ENCODE measurements around the gene CC2D1A. TPM values are rescaled to one million over a fixed set of nuclear protein-coding genes. Genes with fewer than 3 reads are reported as not detected.

CC2D1A gene
- 10 to 100 TPM; 39.4 to 44.7 TPM for total RNA-seq

GRCh38 chr19:13905634-13906520 lies at the start of gene CC2D1A, which contains the start of gene BRME1:
Gene CC2D1A (plus strand): TSS chr19:13906201. CDS start chr19:13906442, 241 bp downstream.
Gene BRME1 (minus strand): TSS chr19:13906117. CDS start chr19:13904892, 1,225 bp downstream.
- peak; percentile 99 for ATAC-seq (replicated peaks in 1 of 2)
- peaks cover 0 to 2% of the 10 kb centered on the region in 2 donors for H3K36me3 Mint-ChIP-seq (ENCODE audit: insufficient read depth in 2 of 2)
- H3K9me3 Mint-ChIP-seq: no peaks in the 10 kb centered on the region
- no peaks in the 10 kb centered on the region for H3K27me3 Mint-ChIP-seq (ENCODE audit: low read depth)
- peak; percentile 97 for DNase-seq
- H3K4me1 Mint-ChIP-seq (ENCODE audit: low read depth): peaks cover 31% of the 10 kb centered on the region
- H3K4me3 Mint-ChIP-seq: peak within 1 kb of the TSS; percentile 90 to 93
- H3K27ac Mint-ChIP-seq: peak within 1 kb of the TSS; percentile 80

DNA sequence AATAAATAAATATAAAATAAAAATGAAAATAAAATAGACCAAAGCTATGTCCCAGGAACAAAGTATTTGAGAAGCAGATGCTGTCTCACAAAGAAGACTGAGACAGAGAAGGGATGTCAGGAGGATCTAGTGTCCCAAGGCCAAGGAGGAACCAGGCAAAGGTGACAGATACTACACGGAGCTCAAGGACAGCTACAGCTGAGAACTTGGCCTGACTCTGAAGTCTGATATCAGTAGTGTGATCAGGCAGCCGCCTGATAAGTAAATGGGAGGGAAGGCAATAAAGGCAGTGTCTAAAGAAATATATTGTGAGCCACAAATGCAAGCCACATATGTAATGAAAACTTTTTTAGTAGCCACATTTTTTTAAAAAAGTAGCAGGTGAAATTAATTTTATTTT lies 49.5 kb upstream of the CC2D1A start:
- no peaks in the 10 kb centered on the region for H3K36me3 Mint-ChIP-seq (ENCODE audit: insufficient read depth in 2 of 2)
- no peak for DNase-seq
- no peak overlapping the region for H3K27ac Mint-ChIP-seq
- H3K27me3 Mint-ChIP-seq (ENCODE audit: low read depth): no peaks in the 10 kb centered on the region
- H3K9me3 Mint-ChIP-seq: no peaks in the 10 kb centered on the region
- no peak overlapping the region for H3K4me3 Mint-ChIP-seq
- H3K4me1 Mint-ChIP-seq (ENCODE audit: low read depth): peaks cover 24% of the 10 kb centered on the region
- ATAC-seq (replicated peaks in 1 of 2): no peak

GRCh38 chr19:13859361-13859880 lies 46.6 kb upstream of the CC2D1A start:
- H3K9me3 Mint-ChIP-seq: no peaks in the 10 kb centered on the region
- peaks cover 1 to 2% of the 10 kb centered on the region in 2 donors for H3K36me3 Mint-ChIP-seq (ENCODE audit: insufficient read depth in 2 of 2)
- no peak for ATAC-seq (replicated peaks in 1 of 2)
- H3K4me1 Mint-ChIP-seq (ENCODE audit: low read depth): peaks cover 52% of the 10 kb centered on the region
- DNase-seq: no peak
- peak overlapping the region in 1 of 2 donors; percentile 20 for H3K4me3 Mint-ChIP-seq
- H3K27ac Mint-ChIP-seq: no peak overlapping the region
- H3K27me3 Mint-ChIP-seq (ENCODE audit: low read depth): peaks cover 11% of the 10 kb centered on the region

DNA sequence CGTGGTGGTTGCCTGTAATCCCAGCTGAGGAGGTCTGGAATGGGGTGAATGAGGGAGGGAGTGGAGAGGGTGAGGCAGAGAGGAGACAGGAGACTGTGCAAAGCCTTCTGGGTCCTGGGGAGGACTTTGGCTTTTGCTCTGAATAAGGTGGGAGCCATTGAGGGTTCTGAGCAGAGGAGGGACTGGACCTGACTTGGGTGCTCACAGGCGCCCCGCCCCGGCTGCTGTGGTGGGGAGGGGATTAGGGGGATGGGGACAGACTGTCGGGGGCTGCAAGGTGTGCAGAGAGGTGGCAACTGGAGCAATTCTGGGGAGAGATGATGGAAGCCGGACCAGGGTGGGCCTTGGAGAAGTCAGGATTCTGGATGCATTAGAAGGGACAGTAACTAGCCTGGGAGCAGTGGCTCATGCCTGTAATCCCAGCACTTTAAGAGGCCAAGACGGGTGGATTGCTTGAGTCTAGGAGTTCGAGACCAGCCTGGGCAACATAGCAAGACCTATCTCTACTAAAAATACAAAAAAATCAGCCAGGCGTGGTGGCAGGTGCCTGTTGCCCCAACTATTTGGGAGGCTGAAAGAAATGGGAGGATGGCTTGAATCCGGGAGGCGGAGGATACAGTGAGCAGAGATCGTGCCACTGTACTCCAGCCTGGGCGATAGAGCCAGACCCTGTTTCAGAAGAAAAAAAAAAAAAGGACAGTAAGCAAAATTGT lies 45.2 kb upstream of the CC2D1A start:
- peaks cover 3% of the 10 kb centered on the region in 2 donors for H3K36me3 Mint-ChIP-seq (ENCODE audit: insufficient read depth in 2 of 2)
- H3K27ac Mint-ChIP-seq: peak overlapping the region; percentile 79
- H3K9me3 Mint-ChIP-seq: no peaks in the 10 kb centered on the region

GRCh38 chr19:13861392-13861713 lies 44.6 kb upstream of the CC2D1A start:
- DNase-seq (peak in 1 of 2 donors; percentile 43), ATAC-seq (replicated peaks in 1 of 2) (peak; percentile 35 to 39)
- peaks cover 4 to 5% of the 10 kb centered on the region in 2 donors for H3K36me3 Mint-ChIP-seq (ENCODE audit: insufficient read depth in 2 of 2)
- no peaks in the 10 kb centered on the region for H3K9me3 Mint-ChIP-seq
- H3K27me3 Mint-ChIP-seq (ENCODE audit: low read depth): peaks cover 19% of the 10 kb centered on the region
- H3K4me3 Mint-ChIP-seq: peak overlapping the region; percentile 97 to 99
- peaks cover 59% of the 10 kb centered on the region for H3K4me1 Mint-ChIP-seq (ENCODE audit: low read depth)
- peak overlapping the region; percentile 79 for H3K27ac Mint-ChIP-seq

More for the DNA sequence above, 45.2 kb upstream of the CC2D1A start:
- ATAC-seq (replicated peaks in 1 of 2): no peak
- Mint-ChIP-seq H3K27me3 (ENCODE audit: low read depth) (peaks cover 15% of the 10 kb centered on the region), H3K4me1 (ENCODE audit: low read depth) (peaks cover 55% of the 10 kb centered on the region), H3K4me3 (peak overlapping the region; percentile 97 to 99)
- DNase-seq: no peak

DNA sequence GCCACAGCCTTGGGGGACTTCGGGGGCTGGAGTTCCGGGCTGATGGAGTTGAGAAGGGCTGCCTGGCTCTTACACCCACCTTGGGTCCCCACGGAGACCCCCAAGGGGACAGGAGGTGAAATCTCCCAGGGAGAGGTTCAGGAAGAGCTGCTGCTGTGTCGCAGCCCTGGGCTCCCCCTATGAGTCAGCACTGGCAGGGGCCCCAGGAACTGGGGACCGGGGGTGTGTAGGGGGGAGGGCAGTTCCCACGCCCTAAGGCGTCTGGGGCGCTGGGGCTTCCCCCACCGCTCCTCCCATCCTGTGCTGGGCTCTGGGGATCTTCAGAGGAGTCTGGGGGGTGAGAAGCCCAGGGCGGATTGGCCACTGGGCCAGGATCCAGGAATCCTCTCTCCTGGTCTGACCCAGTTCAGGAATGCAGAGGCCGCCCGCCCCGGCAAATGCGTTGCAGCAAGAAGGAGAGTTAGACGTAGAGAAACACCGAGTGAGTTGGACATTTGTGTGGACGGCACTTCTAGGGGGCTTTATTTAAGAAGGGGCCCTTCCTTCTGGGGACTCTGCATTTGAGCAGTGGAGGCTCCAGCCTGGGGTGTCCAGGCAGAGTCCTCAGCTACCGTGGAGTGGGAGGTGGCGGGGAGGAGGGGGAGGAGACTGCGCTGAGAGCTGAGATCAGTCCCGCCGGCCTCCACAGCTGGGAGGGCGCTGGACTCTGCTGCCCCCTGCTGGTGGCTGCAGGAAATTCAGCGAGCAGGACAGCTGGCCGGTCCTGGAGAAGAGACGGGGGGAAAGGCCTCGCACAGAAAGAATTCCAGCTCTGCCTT lies 44.1 kb upstream of the CC2D1A start:
- peaks cover 6 to 7% of the 10 kb centered on the region in 2 donors for H3K36me3 Mint-ChIP-seq (ENCODE audit: insufficient read depth in 2 of 2)
- ATAC-seq (replicated peaks in 1 of 2): peak; percentile 90
- H3K27ac Mint-ChIP-seq: peak overlapping the region; percentile 79
- H3K4me3 Mint-ChIP-seq: peak overlapping the region; percentile 97 to 99
- DNase-seq: peak; percentile 88 to 94
- H3K4me1 Mint-ChIP-seq (ENCODE audit: low read depth): peaks cover 64% of the 10 kb centered on the region
- no peaks in the 10 kb centered on the region for H3K9me3 Mint-ChIP-seq
- H3K27me3 Mint-ChIP-seq (ENCODE audit: low read depth): peaks cover 25% of the 10 kb centered on the region

GRCh38 chr19:13864046-13864666 lies 41.8 kb upstream of the CC2D1A start:
- Mint-ChIP-seq H3K9me3 (no peaks in the 10 kb centered on the region), H3K27me3 (ENCODE audit: low read depth) (peaks cover 26% of the 10 kb centered on the region), H3K27ac (no peak overlapping the region), H3K4me3 (peak overlapping the region; percentile 75 to 76), H3K36me3 (ENCODE audit: insufficient read depth in 2 of 2) (peaks cover 6 to 8% of the 10 kb centered on the region in 2 donors), H3K4me1 (ENCODE audit: low read depth) (peaks cover 72% of the 10 kb centered on the region)
- no peak for ATAC-seq (replicated peaks in 1 of 2)
- no peak for DNase-seq

- H3K36me3 Mint-ChIP-seq (ENCODE audit: insufficient read depth in 2 of 2): peaks cover 6 to 8% of the 10 kb centered on the region in 2 donors
- H3K4me1 Mint-ChIP-seq (ENCODE audit: low read depth): peaks cover 64% of the 10 kb centered on the region
- DNase-seq (no peak), ATAC-seq (replicated peaks in 1 of 2) (no peak)
- H3K9me3 Mint-ChIP-seq: no peaks in the 10 kb centered on the region
- no peak overlapping the region for H3K27ac Mint-ChIP-seq
- H3K27me3 Mint-ChIP-seq (ENCODE audit: low read depth): peaks cover 26% of the 10 kb centered on the region
- peak overlapping the region; percentile 75 to 76 for H3K4me3 Mint-ChIP-seq
Observed at GRCh38 chr19:13864667-13865570, 41.1 kb upstream of the CC2D1A start.

DNA sequence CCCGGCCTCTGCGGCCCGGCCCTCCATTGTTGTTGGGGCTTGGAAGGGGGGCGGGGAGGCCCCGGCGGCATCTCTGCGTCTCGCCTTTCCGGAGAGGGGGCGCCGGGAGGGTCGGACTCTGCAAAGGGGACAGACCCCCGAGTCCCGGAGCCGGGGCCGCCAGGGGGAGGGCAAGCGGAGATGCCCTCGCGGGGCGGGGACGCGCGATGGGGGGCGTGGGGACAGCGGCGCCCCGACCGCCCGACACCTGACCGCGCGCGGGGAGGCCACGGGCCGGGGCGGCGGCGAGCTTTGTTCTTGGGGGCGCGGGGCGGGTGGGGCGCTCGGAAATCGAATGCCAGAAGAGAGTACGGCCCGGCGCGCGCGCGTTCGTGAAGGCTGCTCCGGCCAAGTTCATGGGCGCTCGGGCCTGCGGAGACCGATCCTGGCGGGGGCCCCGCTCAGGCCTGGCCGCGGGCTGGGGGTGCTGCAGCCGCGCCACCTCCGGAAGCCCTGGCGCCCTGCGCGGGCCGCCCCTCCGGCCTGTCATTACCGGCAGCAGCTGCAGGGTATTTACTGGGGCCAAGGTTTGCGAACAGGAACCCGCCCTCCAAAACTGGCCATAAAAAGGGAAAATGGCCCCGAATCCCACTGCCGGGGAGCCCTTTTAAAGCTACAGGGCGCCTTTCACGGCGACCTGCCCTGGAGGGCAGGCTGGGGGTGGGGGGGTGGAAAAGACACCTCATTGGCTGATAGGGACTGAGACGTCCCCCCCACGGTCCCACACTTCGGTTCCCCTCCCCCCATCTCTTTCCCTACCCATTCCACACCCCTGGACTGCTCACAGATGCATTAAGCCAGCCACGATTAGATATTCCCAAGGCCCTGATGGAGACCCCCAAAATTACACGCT lies 40.2 kb upstream of the CC2D1A start:
- Mint-ChIP-seq H3K4me1 (ENCODE audit: low read depth) (peaks cover 55% of the 10 kb centered on the region), H3K9me3 (no peaks in the 10 kb centered on the region), H3K27ac (no peak overlapping the region), H3K27me3 (ENCODE audit: low read depth) (peaks cover 26% of the 10 kb centered on the region), H3K36me3 (ENCODE audit: insufficient read depth in 2 of 2) (peaks cover 6 to 8% of the 10 kb centered on the region in 2 donors), H3K4me3 (peak overlapping the region; percentile 80 to 81)
- DNase-seq (peak in 1 of 2 donors; percentile 37), ATAC-seq (replicated peaks in 1 of 2) (no peak)

DNA sequence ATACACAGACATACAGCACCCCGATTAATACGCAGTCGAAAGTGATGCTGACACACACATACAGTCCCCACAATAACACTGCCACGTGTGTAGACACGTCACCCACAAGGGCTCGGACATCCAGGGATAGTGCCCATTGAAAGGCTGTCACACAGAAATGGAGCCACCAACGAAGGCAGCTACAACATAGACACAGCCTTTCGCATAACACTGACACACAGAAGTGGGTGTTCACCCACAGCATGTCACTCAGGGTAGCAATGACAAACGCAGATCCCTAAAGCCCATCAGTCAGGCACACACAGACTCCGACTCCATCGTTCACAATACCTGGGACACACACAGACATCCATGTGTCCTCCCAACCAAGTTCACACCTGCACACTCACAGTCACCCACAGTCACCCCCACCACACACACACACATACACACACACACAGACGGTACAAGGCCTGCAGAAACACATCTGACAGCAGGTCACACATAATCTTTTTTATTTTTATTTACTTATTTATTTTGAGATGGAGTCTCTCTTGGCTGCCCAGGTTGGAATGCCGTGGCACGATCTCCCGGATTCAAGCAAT lies 39.4 kb upstream of the CC2D1A start:
- Mint-ChIP-seq H3K9me3 (no peaks in the 10 kb centered on the region), H3K4me3 (peak overlapping the region; percentile 80 to 81), H3K27me3 (ENCODE audit: low read depth) (peaks cover 26% of the 10 kb centered on the region), H3K4me1 (ENCODE audit: low read depth) (peaks cover 48% of the 10 kb centered on the region), H3K36me3 (ENCODE audit: insufficient read depth in 2 of 2) (peaks cover 6 to 8% of the 10 kb centered on the region in 2 donors), H3K27ac (no peak overlapping the region)
- ATAC-seq (replicated peaks in 1 of 2) (no peak), DNase-seq (no peak)

Data from activated T-cell treated with anti-CD3 and anti-CD28 coated beads, Interleukin-2, amount 50 U/mL, for 72 hours (primary cell).